SK-N-SH treated with all-trans-retinoic acid at 6 μM for 48 hours (cell line): ENCODE results near the gene PKNOX2.

ENCODE experiments used
- ATAC-seq: fragments of 200-7000 bp; cut with Tn5 transposase; 3 replicates; pipeline ENCODE4 v1.9.1; 2020; ENCODE audit warnings: mild to moderate bottlenecking, moderate library complexity
- ARNTL ChIP-seq: fragments of 450-650 bp; formaldehyde crosslinking; IDR thresholded peaks from 2 replicates; pipeline ENCODE4 v1.5.0; 2020; ENCODE audit warnings: low read depth, mild to moderate bottlenecking, moderate library complexity, borderline replicate concordance
- CSDC2 ChIP-seq: fragments of 250-450 bp; sonication (Bioruptor Pico); IDR thresholded peaks from 2 replicates; pipeline ENCODE4 v1.5.0; 2020; ENCODE audit warnings: mild to moderate bottlenecking, moderate library complexity
- ESRRG ChIP-seq: fragments of 250-450 bp; sonication (Bioruptor Pico); IDR thresholded peaks from 2 replicates; pipeline ENCODE4 v1.6.1; 2021; ENCODE audit warnings: mild to moderate bottlenecking
- GLIS3 ChIP-seq: fragments of 250-450 bp; sonication (Bioruptor Pico); IDR thresholded peaks from 2 replicates; pipeline ENCODE4 v1.5.0; 2020; ENCODE audit warnings: mild to moderate bottlenecking, moderate library complexity
- ISL1 ChIP-seq: fragments of 250-450 bp; sonication (Bioruptor Pico); IDR thresholded peaks from 2 replicates; pipeline ENCODE4 v2.1.2; 2022; ENCODE audit warnings: mild to moderate bottlenecking, moderate library complexity
- OSR1 ChIP-seq: fragments of 250-450 bp; sonication (Bioruptor Pico); IDR thresholded peaks from 2 replicates; pipeline ENCODE4 v1.8.0; 2022; ENCODE audit warnings: moderate library complexity, mild to moderate bottlenecking, inconsistent platforms
- PPARA ChIP-seq: fragments of 250-450 bp; sonication (Bioruptor Pico); IDR thresholded peaks from 2 replicates; pipeline ENCODE4 v1.5.0; 2020; ENCODE audit warnings: mild to moderate bottlenecking, borderline replicate concordance
- RARB ChIP-seq: fragments of 250-450 bp; sonication (Bioruptor Pico); IDR thresholded peaks from 2 replicates; pipeline ENCODE4 v1.8.0; 2021; ENCODE audit warnings: mild to moderate bottlenecking, moderate library complexity
- SNAI2 ChIP-seq: fragments of 250-450 bp; sonication (Bioruptor Pico); IDR thresholded peaks from 2 replicates; pipeline ENCODE4 v1.5.0; 2020; ENCODE audit warnings: mild to moderate bottlenecking, moderate library complexity
- TCF4 ChIP-seq: fragments of 250-450 bp; sonication (Bioruptor Pico); IDR thresholded peaks from 2 replicates; pipeline ENCODE4 v1.8.0; 2021; ENCODE audit warnings: mild to moderate bottlenecking, moderate library complexity, borderline replicate concordance
- TOX ChIP-seq: fragments of 250-450 bp; sonication (Bioruptor Pico); IDR thresholded peaks from 2 replicates; pipeline ENCODE4 v1.8.0; 2021; ENCODE audit warnings: mild to moderate bottlenecking, moderate library complexity, borderline replicate concordance
- ZC3H10 ChIP-seq: fragments of 250-450 bp; sonication (Bioruptor Pico); IDR thresholded peaks from 2 replicates; pipeline ENCODE4 v1.5.1; 2021; ENCODE audit warnings: mild to moderate bottlenecking, moderate library complexity
- ZFP3 ChIP-seq: fragments of 250-450 bp; sonication (Bioruptor Pico); IDR thresholded peaks from 2 replicates; pipeline ENCODE4 v1.5.0; 2020; ENCODE audit warnings: mild to moderate bottlenecking, moderate library complexity
- ZFP30 ChIP-seq: fragments of 450-650 bp; formaldehyde crosslinking; IDR thresholded peaks from 2 replicates; pipeline ENCODE4 v1.5.0; 2022; ENCODE audit warnings: mild to moderate bottlenecking, moderate library complexity
- ZNF565 ChIP-seq: fragments of 450-650 bp; formaldehyde crosslinking; conservative IDR thresholded peaks from 2 replicates; pipeline ENCODE4 v1.5.0; 2020; ENCODE audit warnings: low read depth, mild to moderate bottlenecking, moderate library complexity
- ZNF70 ChIP-seq: fragments of 450-650 bp; formaldehyde crosslinking; IDR thresholded peaks from 2 replicates; pipeline ENCODE4 v1.5.0; 2020; ENCODE audit warnings: mild to moderate bottlenecking, moderate library complexity
- ZNF8 ChIP-seq: fragments of 450-650 bp; formaldehyde crosslinking; IDR thresholded peaks from 2 replicates; pipeline ENCODE4 v1.5.0; 2020; ENCODE audit warnings: mild to moderate bottlenecking, moderate library complexity
- TF ChIP-seq, protein P1 (sequence below): fragments of 250-450 bp; sonication (Bioruptor Pico); IDR thresholded peaks from 2 replicates; pipeline ENCODE4 v1.8.0; 2021; ENCODE audit warnings: low read depth, mild to moderate bottlenecking, moderate library complexity, borderline replicate concordance
- TF ChIP-seq, protein P2 (sequence below): fragments of 250-450 bp; sonication (Bioruptor Pico); IDR thresholded peaks from 2 replicates; pipeline ENCODE4 v1.5.1; 2021; ENCODE audit warnings: mild to moderate bottlenecking, moderate library complexity
- TF ChIP-seq, protein P3 (sequence below): fragments of 250-450 bp; sonication (Bioruptor Pico); IDR thresholded peaks from 2 replicates; pipeline ENCODE4 v1.5.1; 2020; ENCODE audit warnings: low read depth, mild to moderate bottlenecking, moderate library complexity
- TF ChIP-seq, protein P4 (sequence below): fragments of 250-450 bp; sonication (Bioruptor Pico); IDR thresholded peaks from 2 replicates; pipeline ENCODE4 v1.8.0; 2020; ENCODE audit warnings: mild to moderate bottlenecking, moderate library complexity, borderline replicate concordance
- TF ChIP-seq, protein P5 (sequence below): fragments of 250-450 bp; sonication (Bioruptor Pico); IDR thresholded peaks from 2 replicates; pipeline ENCODE4 v1.5.0; 2020; ENCODE audit warnings: mild to moderate bottlenecking, moderate library complexity

Gene PKNOX2

DNA sequence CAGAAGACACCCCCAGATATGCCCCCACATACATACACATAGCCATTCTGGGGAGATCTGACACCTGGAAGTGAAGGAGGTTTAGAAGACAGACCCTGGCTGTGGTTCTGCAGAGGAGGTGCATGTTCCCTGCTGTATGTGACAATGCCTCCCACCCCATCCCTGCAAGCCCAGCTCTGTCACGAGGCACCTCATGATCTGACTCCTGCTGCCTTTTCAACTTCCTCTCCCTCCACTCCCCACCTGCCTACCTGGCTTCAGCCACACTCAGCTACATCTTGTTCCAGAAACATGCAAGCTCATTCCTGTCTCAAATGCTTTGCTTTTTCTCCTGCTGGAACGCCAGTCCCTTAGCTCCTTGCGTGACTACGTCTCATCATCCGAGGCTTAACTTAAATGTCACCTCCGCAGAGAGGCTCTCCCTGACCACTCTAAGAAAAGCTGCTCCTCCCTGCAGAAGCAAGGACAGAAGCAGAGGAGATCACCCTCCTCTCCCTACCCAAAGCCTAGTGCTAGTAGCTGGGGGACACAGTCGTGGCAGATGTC is 217.0 kb downstream of the PKNOX2 start:
- ATAC-seq, result no peak

DNA sequence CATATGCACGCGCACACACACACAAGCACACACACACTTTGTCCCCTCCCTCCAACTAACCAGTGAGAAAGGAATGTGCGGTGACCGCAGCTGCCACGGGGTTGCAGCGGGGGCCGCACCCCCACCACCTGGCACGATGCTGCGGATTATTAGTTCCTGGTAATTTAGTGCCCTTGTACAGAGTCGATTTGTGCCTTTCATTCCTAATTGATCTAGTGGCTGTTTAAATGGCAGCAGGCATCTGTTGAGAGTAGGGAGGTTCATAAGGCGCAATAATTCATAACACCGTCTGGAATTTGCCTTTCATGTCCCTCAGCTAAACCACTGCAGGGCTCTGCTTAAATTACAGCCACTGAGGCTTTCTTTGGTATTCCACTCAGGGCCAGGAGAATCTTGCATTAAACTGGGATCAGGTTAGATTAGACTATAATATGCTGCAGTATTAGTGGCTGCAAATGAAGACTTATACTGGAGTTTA is 217.8 kb downstream of the PKNOX2 start:
- no peak for ATAC-seq
- TF ChIP-seq ZNF565 (CRISPR knock-in tag), result no peak
- TF ChIP-seq, protein P1, sequence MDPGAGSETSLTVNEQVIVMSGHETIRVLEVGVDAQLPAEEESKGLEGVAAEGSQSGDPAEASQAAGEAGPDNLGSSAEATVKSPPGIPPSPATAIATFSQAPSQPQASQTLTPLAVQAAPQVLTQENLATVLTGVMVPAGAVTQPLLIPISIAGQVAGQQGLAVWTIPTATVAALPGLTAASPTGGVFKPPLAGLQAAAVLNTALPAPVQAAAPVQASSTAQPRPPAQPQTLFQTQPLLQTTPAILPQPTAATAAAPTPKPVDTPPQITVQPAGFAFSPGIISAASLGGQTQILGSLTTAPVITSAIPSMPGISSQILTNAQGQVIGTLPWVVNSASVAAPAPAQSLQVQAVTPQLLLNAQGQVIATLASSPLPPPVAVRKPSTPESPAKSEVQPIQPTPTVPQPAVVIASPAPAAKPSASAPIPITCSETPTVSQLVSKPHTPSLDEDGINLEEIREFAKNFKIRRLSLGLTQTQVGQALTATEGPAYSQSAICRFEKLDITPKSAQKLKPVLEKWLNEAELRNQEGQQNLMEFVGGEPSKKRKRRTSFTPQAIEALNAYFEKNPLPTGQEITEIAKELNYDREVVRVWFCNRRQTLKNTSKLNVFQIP (CRISPR knock-in tag), result no peak
- no peak for TF ChIP-seq PPARA
- TF ChIP-seq ZNF70 (CRISPR knock-in tag), result no peak
- TF ChIP-seq ARNTL (CRISPR knock-in tag), result no peak
- TF ChIP-seq, protein P2, sequence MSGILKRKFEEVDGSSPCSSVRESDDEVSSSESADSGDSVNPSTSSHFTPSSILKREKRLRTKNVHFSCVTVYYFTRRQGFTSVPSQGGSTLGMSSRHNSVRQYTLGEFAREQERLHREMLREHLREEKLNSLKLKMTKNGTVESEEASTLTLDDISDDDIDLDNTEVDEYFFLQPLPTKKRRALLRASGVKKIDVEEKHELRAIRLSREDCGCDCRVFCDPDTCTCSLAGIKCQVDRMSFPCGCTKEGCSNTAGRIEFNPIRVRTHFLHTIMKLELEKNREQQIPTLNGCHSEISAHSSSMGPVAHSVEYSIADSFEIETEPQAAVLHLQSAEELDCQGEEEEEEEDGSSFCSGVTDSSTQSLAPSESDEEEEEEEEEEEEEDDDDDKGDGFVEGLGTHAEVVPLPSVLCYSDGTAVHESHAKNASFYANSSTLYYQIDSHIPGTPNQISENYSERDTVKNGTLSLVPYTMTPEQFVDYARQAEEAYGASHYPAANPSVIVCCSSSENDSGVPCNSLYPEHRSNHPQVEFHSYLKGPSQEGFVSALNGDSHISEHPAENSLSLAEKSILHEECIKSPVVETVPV, result no peak
- TF ChIP-seq, protein P3, sequence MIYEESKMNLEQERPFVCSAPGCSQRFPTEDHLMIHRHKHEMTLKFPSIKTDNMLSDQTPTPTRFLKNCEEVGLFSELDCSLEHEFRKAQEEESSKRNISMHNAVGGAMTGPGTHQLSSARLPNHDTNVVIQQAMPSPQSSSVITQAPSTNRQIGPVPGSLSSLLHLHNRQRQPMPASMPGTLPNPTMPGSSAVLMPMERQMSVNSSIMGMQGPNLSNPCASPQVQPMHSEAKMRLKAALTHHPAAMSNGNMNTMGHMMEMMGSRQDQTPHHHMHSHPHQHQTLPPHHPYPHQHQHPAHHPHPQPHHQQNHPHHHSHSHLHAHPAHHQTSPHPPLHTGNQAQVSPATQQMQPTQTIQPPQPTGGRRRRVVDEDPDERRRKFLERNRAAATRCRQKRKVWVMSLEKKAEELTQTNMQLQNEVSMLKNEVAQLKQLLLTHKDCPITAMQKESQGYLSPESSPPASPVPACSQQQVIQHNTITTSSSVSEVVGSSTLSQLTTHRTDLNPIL, result no peak
- TF ChIP-seq TCF4 (CRISPR knock-in tag), result no peak
- TF ChIP-seq ESRRG (CRISPR knock-in tag), result no peak
- no peak for TF ChIP-seq TOX (CRISPR knock-in tag)
- no peak for TF ChIP-seq ZNF8 (CRISPR knock-in tag)
- TF ChIP-seq RARB (CRISPR knock-in tag), result no peak

More for the DNA sequence above, 217.0 kb downstream of the PKNOX2 start:
- TF ChIP-seq ARNTL (CRISPR knock-in tag) (no peak), CSDC2 (no peak), PPARA (no peak), ZFP3 (CRISPR knock-in tag) (no peak), ZNF70 (CRISPR knock-in tag) (no peak), ZC3H10 (no peak), ZNF8 (CRISPR knock-in tag) (no peak), RARB (CRISPR knock-in tag) (no peak), ZNF565 (CRISPR knock-in tag) (no peak), TCF4 (CRISPR knock-in tag) (no peak), GLIS3 (CRISPR knock-in tag) (no peak), ZFP30 (CRISPR knock-in tag) (no peak), OSR1 (CRISPR knock-in tag) (no peak), ISL1 (CRISPR knock-in tag) (no peak), SNAI2 (CRISPR knock-in tag) (no peak)
- TF ChIP-seq, protein P1 (CRISPR knock-in tag), result no peak
- TF ChIP-seq, protein P4, sequence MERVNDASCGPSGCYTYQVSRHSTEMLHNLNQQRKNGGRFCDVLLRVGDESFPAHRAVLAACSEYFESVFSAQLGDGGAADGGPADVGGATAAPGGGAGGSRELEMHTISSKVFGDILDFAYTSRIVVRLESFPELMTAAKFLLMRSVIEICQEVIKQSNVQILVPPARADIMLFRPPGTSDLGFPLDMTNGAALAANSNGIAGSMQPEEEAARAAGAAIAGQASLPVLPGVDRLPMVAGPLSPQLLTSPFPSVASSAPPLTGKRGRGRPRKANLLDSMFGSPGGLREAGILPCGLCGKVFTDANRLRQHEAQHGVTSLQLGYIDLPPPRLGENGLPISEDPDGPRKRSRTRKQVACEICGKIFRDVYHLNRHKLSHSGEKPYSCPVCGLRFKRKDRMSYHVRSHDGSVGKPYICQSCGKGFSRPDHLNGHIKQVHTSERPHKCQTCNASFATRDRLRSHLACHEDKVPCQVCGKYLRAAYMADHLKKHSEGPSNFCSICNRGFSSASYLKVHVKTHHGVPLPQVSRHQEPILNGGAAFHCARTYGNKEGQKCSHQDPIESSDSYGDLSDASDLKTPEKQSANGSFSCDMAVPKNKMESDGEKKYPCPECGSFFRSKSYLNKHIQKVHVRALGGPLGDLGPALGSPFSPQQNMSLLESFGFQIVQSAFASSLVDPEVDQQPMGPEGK (CRISPR knock-in tag), result no peak

DNA sequence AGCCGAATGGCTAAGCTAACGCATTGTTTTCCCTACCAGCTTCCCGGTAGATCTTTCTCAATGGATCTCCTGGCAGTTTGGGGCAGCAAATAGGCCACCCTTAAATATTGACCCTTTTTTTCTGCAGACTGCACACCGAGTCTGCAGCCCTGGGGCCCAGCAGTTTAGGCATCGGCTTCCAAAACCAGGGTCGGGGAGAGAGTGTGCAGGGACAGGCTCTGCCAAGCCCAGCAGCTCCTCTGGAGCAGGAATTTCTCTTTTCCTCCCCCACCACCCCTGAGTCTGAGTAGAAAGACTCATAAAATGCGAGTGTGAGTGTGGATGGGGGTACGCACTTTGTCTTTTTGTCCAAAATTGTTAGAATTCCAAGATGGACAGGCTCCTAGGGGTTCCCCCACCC is 218.3 kb downstream of the PKNOX2 start:
- no peak for ATAC-seq
- no peak for TF ChIP-seq ZC3H10
- TF ChIP-seq OSR1 (CRISPR knock-in tag), result no peak
- TF ChIP-seq, protein P2, result no peak
- TF ChIP-seq CSDC2, result no peak
- TF ChIP-seq, protein P5, sequence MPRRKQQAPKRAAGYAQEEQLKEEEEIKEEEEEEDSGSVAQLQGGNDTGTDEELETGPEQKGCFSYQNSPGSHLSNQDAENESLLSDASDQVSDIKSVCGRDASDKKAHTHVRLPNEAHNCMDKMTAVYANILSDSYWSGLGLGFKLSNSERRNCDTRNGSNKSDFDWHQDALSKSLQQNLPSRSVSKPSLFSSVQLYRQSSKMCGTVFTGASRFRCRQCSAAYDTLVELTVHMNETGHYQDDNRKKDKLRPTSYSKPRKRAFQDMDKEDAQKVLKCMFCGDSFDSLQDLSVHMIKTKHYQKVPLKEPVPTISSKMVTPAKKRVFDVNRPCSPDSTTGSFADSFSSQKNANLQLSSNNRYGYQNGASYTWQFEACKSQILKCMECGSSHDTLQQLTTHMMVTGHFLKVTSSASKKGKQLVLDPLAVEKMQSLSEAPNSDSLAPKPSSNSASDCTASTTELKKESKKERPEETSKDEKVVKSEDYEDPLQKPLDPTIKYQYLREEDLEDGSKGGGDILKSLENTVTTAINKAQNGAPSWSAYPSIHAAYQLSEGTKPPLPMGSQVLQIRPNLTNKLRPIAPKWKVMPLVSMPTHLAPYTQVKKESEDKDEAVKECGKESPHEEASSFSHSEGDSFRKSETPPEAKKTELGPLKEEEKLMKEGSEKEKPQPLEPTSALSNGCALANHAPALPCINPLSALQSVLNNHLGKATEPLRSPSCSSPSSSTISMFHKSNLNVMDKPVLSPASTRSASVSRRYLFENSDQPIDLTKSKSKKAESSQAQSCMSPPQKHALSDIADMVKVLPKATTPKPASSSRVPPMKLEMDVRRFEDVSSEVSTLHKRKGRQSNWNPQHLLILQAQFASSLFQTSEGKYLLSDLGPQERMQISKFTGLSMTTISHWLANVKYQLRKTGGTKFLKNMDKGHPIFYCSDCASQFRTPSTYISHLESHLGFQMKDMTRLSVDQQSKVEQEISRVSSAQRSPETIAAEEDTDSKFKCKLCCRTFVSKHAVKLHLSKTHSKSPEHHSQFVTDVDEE, result no peak
- TF ChIP-seq PPARA, result no peak
- no peak for TF ChIP-seq ZFP3 (CRISPR knock-in tag)
- TF ChIP-seq SNAI2 (CRISPR knock-in tag), result no peak
- TF ChIP-seq, protein P3, result no peak
- TF ChIP-seq ISL1 (CRISPR knock-in tag), result no peak
- TF ChIP-seq GLIS3 (CRISPR knock-in tag), result no peak
- TF ChIP-seq RARB (CRISPR knock-in tag), result no peak
- TF ChIP-seq TCF4 (CRISPR knock-in tag), result no peak
- no peak for TF ChIP-seq ZNF70 (CRISPR knock-in tag)
- no peak for TF ChIP-seq TOX (CRISPR knock-in tag)
- TF ChIP-seq ZNF8 (CRISPR knock-in tag), result no peak
